ENCODE results near the gene LXN.
"Not testable (repeated sequence)": the region's sequence is repeated elsewhere in the genome, so short reads cannot be mapped to it uniquely, and the experiment has no call there.

LXN gene

DNA sequence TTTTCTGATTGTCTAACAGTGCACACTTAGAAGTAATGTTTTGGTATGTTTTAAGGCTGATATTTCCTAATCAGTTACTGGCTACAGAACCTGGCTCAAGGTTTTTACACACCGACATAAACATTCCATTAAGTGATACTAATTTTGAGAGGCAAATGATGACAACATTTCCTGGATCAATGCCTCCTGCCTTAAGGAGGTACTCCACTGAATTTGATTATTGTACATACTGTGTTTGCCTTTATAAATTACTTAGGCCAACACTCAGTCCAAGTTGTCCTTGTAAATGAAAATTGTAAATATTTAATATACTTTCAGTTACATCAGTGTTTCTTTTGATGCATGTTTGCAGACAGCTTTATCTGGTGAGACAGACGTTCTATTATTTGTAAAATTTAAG lies 24.2 kb upstream of the LXN start:
- TF ChIP-seq, protein P1, sequence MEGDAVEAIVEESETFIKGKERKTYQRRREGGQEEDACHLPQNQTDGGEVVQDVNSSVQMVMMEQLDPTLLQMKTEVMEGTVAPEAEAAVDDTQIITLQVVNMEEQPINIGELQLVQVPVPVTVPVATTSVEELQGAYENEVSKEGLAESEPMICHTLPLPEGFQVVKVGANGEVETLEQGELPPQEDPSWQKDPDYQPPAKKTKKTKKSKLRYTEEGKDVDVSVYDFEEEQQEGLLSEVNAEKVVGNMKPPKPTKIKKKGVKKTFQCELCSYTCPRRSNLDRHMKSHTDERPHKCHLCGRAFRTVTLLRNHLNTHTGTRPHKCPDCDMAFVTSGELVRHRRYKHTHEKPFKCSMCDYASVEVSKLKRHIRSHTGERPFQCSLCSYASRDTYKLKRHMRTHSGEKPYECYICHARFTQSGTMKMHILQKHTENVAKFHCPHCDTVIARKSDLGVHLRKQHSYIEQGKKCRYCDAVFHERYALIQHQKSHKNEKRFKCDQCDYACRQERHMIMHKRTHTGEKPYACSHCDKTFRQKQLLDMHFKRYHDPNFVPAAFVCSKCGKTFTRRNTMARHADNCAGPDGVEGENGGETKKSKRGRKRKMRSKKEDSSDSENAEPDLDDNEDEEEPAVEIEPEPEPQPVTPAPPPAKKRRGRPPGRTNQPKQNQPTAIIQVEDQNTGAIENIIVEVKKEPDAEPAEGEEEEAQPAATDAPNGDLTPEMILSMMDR (conservative IDR thresholded peaks at IDR 0.05; ENCODE audit: low read length), result no peak

DNA sequence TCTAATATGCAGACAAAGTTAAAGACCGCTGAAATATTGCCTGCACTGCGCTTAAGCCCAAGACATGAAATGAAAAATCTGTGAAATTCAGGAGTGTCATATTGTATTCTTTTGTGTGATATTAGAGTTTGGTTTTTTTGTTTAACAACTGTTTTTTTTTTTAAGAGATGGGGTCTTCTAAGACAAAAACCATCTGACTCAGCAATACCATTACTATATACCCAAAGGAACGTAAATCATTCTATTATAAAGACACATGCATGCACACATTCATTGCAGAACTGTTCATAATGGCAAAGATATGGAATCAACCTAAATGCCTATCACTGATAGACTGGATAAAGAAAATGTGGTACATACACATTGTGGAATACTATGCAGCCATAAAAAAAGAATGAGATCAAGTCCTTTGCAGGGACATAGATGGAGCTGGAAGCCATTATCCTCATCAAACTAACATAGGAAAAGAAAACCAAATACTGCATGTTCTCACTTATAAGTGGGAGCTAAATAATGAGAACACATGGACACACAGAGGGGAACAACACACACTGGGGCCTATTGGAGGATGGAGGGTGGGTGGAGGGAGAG lies 21.5 kb upstream of the LXN start:
- DNase-seq (ENCODE audit: low read depth); H3K4me3 ChIP-seq (ENCODE audit: low read length): not testable (repeated sequence)

More for the DNA sequence above, 24.2 kb upstream of the LXN start:
- peak; percentile 61 for DNase-seq (ENCODE audit: low read depth)
- no peak overlapping the region for H3K4me3 ChIP-seq (ENCODE audit: low read length)

DNA sequence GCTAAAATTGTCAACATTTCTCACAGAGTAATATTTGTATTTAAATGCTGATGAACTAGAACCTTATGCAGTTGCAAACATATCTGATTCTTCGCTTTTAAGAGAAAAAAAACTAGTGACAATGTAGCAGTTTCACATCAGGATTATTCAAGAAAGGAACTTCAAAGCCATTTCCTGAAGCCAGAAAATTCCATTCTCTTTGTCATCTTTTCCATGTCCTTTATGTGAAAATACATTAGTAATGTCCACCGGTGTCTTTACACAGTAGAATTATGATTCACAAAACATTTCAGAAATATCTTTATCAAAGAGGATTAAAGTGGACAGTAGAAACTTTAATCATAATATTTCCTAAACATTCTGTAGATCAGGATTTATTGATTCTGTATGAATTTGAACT lies 12.7 kb upstream of the LXN start:
- TF ChIP-seq, protein P1 (conservative IDR thresholded peaks at IDR 0.05; ENCODE audit: low read length), result no peak
- no peak overlapping the region for H3K4me3 ChIP-seq (ENCODE audit: low read length)
- no peak for DNase-seq (ENCODE audit: low read depth)

DNA sequence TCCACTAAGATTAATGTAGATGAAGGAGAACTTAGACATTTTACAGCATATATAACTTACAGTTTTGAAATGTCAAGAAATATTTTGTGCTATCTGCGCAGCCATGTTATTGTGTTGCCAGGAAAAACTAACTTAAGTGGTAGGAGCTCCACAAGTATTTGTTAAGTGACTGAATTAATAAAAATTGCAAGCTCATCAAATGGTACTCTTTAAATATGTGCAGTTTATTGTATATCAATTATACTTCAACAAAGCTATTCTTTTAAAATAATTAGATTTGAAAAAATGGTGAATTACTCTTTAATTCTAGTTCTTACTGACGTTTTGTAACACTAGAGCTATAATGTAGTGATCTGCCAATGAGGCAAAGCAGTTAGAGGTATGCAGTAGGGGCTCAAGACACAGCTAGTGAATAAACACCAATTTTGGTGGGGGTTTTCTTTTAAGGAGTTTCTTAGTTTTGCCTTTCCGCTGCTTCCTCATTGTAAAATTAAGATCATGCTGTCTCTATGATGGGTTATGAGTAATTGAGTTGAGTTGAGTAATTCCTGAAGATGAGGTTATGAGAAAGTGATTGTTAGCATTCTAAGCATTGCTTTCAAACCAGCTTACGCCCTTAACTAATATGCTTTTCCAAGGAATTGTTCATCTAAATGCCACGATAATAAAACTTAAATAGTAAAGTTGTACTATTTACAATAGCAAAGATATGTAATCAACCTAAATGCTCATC lies 10.9 kb upstream of the LXN start:
- TF ChIP-seq, protein P1 (conservative IDR thresholded peaks at IDR 0.05; ENCODE audit: low read length), result no peak
- H3K4me3 ChIP-seq (ENCODE audit: low read length), result no peak overlapping the region
- peak; percentile 83 for DNase-seq (ENCODE audit: low read depth)

DNA sequence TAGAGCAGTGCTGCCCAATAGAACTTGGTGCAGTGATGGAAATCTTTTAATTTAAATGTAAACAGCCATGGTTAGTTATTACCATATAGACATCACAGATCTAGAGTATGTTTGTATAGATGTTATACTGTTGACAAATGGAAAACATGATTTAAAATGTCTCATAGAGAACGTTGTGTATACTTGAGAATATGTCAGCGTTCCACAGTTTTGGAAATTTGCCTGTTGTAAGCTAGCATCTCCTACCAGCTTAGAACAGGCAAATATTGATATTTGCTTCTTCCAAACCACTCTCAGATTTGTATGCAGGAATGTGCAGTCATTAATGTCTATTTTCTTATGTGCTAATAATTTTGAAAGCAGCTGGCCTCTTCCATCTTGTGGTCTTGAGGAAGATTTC lies 8.4 kb upstream of the LXN start:
- H3K4me3 ChIP-seq (ENCODE audit: low read length), result no peak overlapping the region
- TF ChIP-seq, protein P1 (conservative IDR thresholded peaks at IDR 0.05; ENCODE audit: low read length), result no peak
- DNase-seq (ENCODE audit: low read depth), result no peak

DNA sequence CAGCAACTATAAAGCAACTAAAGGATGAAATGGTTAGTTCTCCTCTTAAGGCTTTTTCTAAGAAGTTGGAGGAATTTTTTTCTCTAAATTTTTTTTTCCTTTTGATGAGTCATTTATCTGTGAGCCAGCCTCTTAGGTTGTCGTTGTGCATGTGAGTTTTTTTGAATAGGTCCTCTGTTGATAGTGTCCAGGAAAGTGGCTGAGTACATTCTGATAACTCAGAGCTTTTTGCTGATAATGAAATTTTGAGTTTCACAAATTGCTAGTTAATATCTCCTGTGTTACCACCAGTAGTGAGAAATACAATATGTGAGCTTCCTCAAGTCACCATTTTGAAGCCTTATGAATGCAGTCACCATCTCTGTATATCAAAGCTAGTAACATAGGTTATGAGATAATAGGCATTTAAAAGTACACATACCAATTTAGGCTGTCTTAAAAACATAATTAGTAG lies 7.1 kb upstream of the LXN start:
- TF ChIP-seq, protein P1 (conservative IDR thresholded peaks at IDR 0.05; ENCODE audit: low read length), result no peak
- H3K4me3 ChIP-seq (ENCODE audit: low read length), result no peak overlapping the region
- peak; percentile 22 for DNase-seq (ENCODE audit: low read depth)

DNA sequence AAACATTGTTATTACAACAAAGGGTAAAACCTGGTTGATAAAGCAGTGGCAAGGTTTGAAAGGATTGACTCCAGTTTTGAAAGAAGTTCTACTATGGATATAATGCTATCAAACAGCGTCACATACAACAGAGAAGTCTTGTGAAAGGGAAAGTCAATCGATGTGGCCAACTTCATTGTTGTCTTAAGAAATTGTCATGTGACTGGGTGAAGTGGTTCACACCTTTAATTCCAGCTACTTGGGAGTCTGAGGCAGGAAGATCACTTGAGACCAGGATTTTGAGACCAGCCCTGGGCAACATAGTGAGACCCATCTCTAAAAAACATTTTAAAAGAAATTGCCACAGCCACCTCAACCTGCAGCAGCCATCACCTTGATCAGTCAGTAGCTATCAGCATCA lies 6.2 kb upstream of the LXN start:
- no peak for DNase-seq (ENCODE audit: low read depth)
- H3K4me3 ChIP-seq (ENCODE audit: low read length), result no peak overlapping the region
- TF ChIP-seq, protein P1 (conservative IDR thresholded peaks at IDR 0.05; ENCODE audit: low read length), result no peak

All from AG10803 (cell line).